UCSD-AML1 (cell line): ENCODE data around the gene KIF20B.
A peak's percentile ranks its signal among the peaks of the same experiment; 100 is the strongest.
"Not testable (repeated sequence)": the region's sequence is repeated elsewhere in the genome, so short reads cannot be mapped to it uniquely, and the experiment has no call there.

ENCODE experiments used
- DNase-seq: peaks from one replicate; lab custom pipeline; 2025; ENCODE audit not compliant: unreplicated experiment; lab: John Stamatoyannopoulos, UW

The KIF20B gene

DNA sequence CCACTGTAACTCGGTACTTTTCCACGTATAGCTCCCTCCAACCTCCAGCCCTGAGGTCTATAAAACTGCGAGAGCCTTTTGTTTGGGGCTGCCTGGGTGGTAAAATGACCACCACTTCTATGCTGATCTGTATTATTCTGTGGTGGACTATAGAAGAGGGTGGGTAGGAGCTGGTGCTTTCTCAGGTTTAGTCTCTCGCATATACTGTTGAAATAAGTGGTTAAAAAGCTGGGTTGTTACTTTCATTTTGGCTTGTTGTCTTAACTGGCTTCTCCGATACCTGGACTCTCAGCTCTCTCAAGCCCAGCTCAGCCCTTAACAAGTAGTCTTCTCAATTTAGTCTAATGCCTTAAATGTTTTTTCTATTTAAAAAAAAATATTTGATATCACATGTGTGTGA is 70.3 kb downstream of the KIF20B start:
- no peak for DNase-seq

DNA sequence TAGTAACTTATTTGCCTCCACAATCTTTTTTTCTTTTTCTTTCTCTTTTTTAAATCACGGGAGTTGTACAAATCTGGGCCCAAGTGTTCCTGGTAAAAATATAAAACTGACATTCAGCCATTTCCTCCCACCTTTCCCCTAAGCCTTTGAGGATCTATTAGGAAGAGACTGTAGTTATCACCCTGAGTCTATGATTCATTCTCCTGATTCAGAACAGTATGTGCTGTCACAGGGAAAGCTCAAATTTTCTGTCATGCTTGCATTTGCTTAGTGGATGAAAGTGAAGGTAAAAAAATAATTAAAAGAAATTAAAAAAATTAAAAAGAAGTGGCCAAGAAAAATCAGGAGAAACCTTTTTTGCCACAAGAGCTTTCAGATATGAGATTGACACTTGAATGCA is 71.7 kb downstream of the KIF20B start:
- DNase-seq, result no peak

DNA sequence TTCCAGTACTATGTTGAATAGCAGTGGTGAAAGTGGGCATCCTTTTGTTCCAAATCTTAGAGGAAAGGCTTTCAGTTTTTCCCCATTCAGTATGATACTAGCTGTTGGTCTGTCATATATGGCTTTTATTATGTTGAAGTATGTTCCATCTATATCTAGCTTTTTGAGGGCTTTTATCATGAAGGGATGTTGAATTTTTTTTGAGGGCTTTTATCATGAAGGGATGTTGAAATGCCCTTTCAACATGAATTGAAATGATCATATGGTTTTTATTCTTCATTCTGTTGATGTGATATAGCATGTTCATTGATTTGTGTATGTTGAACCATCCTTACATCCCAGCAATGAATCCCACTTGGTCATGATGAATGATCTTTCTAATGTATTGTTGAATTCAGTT is 75.3 kb downstream of the KIF20B start:
- no peak for DNase-seq

DNA sequence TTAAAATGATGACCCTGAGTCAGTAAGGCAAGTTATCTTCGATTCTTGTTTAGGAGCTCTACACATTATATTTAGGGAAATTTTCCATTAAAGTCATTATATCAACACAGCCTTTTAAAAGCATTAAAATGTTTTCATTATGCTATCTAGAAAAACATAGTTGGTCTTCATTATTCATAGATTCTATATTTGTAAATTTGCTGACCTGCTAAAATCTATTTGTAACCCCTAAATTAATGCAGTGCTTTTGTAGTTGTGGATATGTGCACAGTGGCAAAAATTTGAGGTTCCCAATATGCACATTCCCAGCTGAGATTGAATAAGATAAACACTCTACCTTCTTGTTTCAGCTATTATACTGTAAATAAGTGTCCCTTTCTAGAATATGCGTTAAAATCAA is 81.1 kb downstream of the KIF20B start:
- no peak for DNase-seq

DNA sequence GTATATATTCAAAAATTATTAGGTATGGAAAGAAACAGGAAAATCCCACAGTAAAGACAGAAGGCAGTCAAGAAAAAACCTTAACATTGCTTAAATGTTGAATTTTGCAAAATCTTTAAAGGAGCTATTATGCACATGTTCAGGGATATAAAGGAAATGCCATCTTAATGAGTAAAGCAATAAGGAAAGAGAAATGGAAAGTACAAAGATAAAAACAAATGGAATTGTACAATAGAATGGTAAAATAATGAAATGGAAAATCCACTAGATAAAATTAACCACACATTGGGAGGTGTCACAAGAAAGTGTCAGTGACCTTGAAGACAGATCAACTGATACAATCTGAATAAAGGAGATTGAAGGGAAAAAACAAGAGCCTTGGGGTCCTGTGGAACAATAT is 82.0 kb downstream of the KIF20B start:
- no peak for DNase-seq

DNA sequence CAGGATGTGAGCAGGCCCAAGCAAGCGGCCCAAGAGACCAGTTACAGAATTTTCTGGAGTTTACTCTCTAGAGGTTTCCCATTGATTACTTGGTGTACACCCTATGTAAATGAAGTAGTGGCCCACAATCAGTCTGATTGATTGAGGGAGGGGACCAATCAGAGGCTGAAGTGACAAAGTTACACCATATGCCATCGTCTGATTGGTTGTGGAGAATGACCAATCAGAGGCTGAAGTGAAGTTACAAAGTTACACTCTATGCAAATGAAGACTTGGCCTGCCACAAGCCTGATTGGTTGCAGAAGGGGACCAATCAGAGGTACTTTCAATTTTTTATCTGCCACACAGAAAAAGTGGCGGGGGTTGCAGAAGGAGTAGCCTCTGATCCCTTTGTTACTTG is 83.7 kb downstream of the KIF20B start:
- no peak for DNase-seq

DNA sequence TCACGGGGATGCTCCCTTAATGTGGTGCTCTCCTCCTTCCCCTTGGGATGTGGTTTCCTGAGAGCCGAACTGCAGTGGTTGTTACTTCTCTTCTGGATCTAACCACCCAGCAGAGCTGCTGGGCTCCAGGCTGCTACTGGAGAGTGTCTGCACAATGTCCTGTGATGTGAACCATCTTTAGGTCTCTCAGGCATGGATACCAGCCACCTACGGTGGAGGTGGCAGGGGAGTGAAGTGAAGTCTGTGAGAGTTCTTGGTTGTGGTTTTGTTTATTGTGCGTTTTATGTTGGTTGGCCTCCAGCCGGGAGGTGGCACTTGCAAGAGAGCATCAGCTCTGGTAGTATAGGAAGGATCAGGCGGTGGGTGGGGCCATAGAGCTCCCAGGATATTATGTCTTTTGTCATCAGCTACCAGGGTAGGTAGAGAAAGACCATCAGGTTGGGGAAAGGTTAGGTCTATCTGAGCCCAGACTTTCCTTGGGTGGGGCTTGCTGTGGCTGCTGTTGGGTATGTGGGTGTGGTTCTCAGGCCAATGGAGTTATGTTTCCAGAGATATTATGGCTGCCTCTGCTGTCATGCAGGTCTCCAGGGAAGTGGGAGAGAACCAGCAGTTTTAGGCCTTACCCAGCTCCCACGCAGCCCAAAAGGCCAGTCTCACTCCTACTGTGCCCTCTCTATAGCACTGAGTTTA is 87.9 kb downstream of the KIF20B start:
- DNase-seq, result no peak

DNA sequence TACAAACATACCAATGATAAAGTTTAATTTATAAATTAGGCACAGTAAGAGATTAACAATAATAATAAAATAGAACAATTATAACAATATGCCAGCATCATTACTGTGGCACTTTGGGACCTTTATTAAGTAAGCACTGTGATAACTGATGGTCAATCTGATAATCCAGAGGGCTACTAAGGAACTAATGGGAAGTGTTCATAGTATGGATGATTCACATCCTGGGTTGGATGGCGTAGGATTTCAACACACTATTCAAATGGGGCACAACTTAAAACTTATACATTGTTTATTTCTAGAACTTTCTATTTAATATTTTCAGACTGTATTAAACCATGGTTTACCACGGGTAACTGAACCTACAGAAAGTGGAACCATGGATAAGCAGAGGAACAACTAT is 90.8 kb downstream of the KIF20B start:
- no peak for DNase-seq

DNA sequence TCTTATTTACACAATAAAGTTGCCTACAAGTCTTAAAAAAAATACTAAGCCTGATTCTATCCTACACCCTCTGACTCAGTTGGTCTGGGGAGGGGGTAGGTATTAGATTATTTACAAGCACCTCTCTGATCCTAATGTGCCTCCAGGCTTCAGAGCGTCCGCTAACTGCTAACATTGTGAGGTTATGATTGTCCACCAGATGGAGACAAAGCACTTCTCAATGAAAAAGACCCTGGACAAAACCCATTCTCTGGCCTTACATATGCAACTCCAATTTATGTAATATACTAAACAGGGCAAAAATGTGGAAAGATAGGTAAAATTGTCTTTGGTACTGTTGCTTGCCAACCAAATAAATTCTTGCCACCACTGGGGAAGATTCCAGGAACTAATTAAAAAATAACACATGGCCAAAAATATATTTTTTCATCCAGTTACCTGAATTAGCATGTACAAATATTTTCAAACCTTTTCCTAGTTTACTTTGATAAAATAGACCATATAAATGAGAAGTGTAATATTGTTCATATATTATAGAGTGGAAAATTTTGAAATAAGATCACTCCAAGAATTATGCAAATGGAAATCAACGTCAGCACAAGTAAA is 92.4 kb downstream of the KIF20B start:
- DNase-seq, result peak; percentile 12

DNA sequence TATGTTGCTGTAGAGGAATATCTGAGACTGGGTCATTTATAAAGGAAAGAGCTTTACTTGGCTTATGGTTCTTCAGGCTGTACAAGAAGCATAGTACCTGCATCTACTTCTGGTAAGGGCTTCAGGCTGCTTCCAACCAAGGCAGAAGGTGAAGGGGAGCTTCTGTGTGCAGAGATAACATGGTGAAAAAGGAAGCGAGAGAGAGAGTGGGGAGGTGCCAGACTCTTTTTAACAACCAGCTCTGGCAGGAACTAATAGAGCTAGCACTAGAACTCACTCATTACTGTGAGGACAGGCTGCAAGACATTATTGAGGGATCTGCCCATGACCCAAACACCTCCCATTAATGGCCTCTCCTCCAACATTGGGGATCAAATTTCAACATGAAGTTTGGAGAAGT is 94.5 kb downstream of the KIF20B start:
- DNase-seq, result no peak

DNA sequence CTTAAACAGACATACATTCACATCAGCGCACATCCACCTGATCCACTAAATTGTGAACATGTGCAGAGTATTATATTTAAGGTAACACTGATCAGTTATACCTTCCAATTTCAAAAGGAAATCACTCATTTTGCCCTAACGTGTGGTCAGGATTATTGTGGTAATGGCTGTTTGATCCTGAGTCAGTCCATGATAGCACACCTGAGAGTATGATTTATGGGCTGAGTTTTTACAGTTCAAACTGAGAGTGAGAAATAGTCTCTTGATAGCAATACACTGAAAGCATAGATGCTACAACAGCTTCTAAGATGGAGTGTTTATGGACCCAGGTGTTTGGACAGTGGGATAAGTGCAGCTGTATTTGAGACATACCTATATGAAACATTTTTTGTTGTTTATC is 96.7 kb downstream of the KIF20B start:
- DNase-seq, result no peak

DNA sequence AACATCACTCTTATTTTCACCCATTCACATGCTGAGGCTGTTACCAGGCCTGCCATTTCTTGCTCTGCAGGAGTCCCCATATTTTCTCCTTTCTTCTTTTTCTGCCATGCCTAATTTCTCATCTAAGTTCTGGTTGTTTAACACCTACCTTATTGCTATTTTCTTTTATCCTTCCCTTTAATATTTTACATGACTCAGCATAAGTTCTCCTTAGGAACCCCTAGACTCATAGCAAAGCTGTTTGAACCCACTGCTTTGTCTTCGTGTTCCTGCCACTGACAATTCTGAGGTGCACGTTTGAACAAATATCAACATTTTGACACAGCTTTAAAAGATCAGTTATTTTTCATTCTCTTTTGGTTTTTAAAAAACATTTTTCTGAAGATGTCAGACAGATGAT is 98.2 kb downstream of the KIF20B start:
- no peak for DNase-seq

DNA sequence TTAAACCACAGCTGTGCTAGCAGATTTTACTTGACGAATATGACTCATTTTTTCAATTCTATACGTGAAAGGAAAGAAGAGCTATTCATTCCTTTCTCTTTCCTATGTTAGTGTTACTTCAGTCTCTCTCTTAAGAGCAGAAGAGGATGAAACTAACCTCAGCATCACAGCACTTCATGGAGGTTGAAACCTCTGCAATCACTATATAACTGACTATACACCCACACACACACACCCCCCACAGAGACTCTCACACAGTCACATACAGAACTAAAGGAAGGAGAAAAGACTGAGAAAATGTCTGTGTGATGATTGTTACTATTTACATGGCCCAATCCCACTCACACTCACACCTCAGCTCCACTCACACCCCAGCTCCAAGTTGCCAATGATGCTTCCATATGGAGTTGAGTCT is 104.2 kb downstream of the KIF20B start:
- DNase-seq, result no peak

DNA sequence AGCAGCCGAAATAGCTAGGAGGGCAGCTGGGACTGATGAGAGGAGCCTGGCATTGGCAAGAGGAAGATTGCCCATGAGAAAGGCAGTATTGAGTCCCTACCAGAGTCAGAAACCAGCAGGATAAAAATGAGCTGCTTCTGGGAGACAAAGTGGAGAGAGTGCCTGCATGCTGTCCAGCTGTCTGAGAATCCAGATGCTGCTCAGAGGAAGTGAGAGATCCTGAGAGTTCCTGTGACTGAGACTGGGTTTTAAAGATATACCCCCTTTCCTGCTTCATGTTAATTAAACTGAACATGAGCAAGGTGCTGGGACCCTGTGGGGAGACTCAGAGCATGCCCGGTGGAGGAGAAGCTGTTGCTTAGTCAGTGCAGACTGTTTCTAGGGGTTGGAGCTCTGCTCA is 107.5 kb downstream of the KIF20B start:
- no peak for DNase-seq

DNA sequence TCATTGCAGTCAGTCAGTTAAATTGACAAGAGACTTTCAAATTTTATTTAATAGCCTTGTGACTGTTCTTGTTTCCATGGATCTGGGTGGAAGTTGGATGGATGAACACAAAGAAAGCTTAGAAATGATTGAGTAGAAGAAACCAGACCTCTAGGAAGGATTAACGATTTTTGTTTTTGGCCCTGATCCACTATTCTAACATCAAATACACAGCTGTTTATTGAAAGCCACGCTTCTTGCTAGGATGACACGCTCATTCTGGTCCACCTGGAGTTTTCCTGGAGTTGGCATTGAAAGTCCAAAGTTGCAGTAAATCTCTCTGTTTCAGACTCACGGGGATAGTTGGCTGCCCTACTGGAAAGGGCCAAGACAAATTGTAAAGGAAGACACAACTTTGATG is 108.4 kb downstream of the KIF20B start:
- DNase-seq, result no peak

DNA sequence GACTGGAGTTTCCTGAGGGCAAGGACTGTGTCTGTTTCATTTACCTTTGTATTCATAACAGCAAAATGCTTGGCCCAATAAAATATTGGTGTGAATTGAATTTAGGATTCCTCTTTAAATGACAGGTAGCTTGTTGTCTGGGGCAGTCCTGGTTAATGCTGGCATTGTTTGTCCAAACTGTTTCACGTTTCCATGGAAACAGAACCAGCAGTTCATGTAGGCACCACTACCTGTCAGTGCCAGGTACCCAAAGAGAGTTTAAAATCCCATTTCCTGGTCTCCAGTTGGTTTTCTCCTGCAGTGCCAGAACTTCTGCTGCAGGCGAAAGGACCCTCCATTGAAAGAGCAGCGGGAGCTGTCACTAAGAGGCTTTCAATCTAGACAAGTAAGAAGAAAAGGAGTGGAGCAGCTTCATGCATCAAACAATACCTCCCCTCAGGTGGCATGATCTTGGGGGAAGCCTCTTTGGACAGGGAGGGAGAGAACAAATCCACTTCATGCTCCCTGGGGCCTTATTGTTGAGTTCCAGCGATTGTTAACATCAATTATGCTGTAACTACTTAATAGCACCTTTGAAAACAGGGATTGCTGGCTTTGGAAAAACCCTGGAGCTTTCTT is 109.6 kb downstream of the KIF20B start:
- no peak for DNase-seq

DNA sequence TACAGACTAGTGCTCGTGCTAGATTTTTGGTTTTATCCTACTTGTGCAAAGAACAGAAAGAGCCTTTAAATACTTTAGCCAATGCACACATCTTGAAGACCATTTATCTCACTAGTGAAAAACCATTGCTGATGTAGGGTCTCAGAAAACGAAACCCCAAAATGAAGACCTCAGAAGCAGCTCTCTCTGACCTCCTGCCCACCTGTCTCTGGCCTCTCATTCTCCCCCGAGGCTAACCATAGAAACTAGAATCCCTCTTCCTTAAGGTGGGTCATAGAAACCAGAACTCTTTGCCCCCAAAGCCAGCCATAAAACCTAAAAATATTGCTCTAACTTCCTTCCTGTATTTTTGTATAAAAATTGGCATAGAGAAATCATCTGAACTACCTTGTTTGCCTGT is 112.2 kb downstream of the KIF20B start:
- DNase-seq, result no peak

DNA sequence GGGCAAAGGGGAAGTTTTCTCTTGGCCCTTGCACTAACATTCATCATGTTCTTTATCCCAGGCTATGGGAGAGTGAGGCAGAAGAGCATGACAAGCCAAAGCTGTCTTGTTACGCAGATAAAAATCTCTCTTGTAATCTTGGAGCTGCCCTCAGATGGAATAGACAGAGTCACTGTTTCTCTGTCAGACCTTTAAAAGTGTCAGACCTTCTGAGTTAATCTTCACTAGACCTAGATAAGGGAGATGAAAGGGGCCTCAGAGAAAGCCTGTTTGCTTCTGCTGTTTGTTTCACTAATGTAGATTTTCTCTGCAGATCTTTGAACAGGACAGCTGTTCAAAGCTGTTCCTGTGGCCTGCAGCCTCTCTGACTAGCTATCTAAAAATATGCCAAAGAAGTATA is 112.9 kb downstream of the KIF20B start:
- no peak for DNase-seq

DNA sequence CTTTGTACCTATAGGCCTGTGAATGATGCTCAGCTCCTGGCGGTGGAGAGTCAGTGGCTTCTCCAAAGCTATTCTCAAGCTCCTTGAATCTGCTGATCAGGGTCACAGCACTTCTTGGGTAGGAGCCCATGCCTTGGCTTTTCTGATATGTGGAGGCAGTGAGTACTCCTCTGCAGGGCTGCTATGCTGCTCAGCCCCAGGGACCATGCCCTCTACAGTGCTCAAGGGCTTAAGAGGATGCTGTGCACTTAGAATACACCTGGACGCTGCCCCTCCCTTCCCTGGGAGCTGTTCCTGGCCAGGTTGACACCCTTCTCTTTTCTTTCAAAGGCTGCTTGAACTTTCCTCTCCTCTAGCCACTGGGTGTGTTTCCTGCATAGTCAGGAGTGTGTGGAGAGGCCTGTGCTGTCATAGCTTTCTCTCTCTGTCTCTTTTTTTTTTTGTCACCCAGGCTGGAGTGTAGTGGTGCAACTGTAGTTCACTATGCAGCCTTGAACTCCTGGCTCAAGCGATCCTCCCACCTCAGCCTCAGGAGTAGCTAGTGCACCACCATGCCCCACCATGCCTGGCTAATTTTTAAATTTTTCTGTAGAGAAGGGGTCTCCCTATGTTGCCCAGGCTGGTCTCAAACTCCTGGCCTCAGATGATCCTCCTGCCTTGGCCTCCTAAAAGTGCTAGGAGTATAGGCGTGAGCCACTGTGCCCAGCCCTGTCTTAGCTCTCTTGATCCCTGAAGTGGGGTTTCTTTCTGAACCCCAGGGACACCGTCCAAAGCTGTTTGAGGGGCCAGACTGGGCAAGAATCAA is 113.9 kb downstream of the KIF20B start:
- DNase-seq, result no peak

DNA sequence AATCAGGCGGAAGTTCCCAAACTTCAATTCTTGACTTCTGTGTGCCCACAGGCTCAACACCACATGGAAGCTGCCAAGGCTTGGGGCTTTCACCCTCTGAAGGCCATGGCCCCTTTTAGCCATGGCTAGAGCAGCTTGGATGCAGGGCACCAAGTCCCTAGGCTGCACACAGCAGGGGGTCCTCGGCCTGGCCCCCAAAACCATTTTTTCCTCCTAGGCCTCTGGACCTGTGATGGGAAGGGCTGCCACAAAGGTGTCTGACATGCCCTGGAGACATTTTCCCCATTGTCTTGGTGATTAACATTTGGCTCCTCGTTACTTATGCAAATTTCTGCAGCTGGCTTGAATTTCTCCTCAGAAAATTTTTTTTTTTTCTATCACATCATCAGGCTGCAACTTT is 117.6 kb downstream of the KIF20B start:
- DNase-seq, result not testable (repeated sequence)
